Mesothelial cell of epicardium (in vitro differentiated cells): ENCODE data around the gene CITED1. TPM values are rescaled to one million over a fixed set of nuclear protein-coding genes. Genes with fewer than 3 reads are reported as not detected.
"Not testable (repeated sequence)": the region's sequence is repeated elsewhere in the genome, so short reads cannot be mapped to it uniquely, and the experiment has no call there.

Source experiments
- DNase-seq, 2 experiments: peaks; one replicate each; pipeline ENCODE4 v3.0.0; 2021; ENCODE audit warnings: low spot score in 2 of 2; ENCODE audit not compliant: unreplicated experiment in 2 of 2
- H3K27ac Mint-ChIP-seq: 2 replicates; pipeline ENCODE4 v1.8.0; 2021; ENCODE audit warnings: mixed read lengths
- H3K27me3 Mint-ChIP-seq: 2 replicates; pipeline ENCODE4 v1.8.0; 2021; ENCODE audit warnings: low read depth, mixed read lengths
- H3K36me3 Mint-ChIP-seq: 2 replicates; pipeline ENCODE4 v1.8.0; 2021; ENCODE audit warnings: mixed read lengths
- H3K4me1 Mint-ChIP-seq: 2 replicates; pipeline ENCODE4 v1.8.0; 2021; ENCODE audit warnings: mixed read lengths
- H3K4me3 Mint-ChIP-seq: 2 replicates; pipeline ENCODE4 v1.8.0; 2021; ENCODE audit warnings: mild to moderate bottlenecking, moderate library complexity, mixed read lengths
- H3K9me3 Mint-ChIP-seq: 2 replicates; pipeline ENCODE4 v1.8.0; 2021; ENCODE audit warnings: mixed read lengths
- CTCF ChIP-seq: fragments of 200-600 bp; sonication (generic); IDR thresholded peaks from one replicate; pipeline ENCODE4 v1.5.0; 2021; ENCODE audit warnings: antibody characterized with exemption; ENCODE audit not compliant: unreplicated experiment
- total RNA-seq: library from RNA; stranded (reverse); gene quantifications from 3 replicates; pipeline ENCODE4 v1.2.1, GENCODE V29; 2021

Gene CITED1
- total RNA-seq, 1 donor from 2014 or later = 1.6 TPM

- H3K4me1 Mint-ChIP-seq = no peaks in the 10 kb centered on the region
- peaks cover 9% of the 10 kb centered on the region for H3K36me3 Mint-ChIP-seq
- no peak overlapping the region for H3K27ac Mint-ChIP-seq
- no peak overlapping the region for H3K4me3 Mint-ChIP-seq
- peaks cover 19% of the 10 kb centered on the region for H3K9me3 Mint-ChIP-seq
- no peak for TF ChIP-seq CTCF
- DNase-seq = no peak
- H3K27me3 Mint-ChIP-seq = no peaks in the 10 kb centered on the region
Observed at GRCh38 chrX:72326605-72327300, 21.0 kb upstream of the CITED1 start.

GRCh38 chrX:72319651-72320050, 13.9 kb upstream of the CITED1 start:
- H3K9me3 Mint-ChIP-seq = peaks cover 18% of the 10 kb centered on the region
- DNase-seq, H3K27me3 Mint-ChIP-seq, H3K36me3 Mint-ChIP-seq, H3K4me3 Mint-ChIP-seq, H3K27ac Mint-ChIP-seq, H3K4me1 Mint-ChIP-seq: not testable (repeated sequence)

- no peaks in the 10 kb centered on the region for H3K27me3 Mint-ChIP-seq
- H3K27ac Mint-ChIP-seq = no peak overlapping the region
- TF ChIP-seq CTCF = no peak
- DNase-seq = no peak
- H3K9me3 Mint-ChIP-seq = peaks cover 13% of the 10 kb centered on the region
- H3K4me3 Mint-ChIP-seq = no peak overlapping the region
- H3K4me1 Mint-ChIP-seq = peaks cover 4% of the 10 kb centered on the region
- H3K36me3 Mint-ChIP-seq = no peaks in the 10 kb centered on the region
Observed at GRCh38 chrX:72317139-72317538, 11.4 kb upstream of the CITED1 start.

GRCh38 chrX:72316408-72317110, 10.8 kb upstream of the CITED1 start:
- Mint-ChIP-seq H3K36me3 (no peaks in the 10 kb centered on the region), H3K4me3 (no peak overlapping the region), H3K27ac (no peak overlapping the region), H3K9me3 (peaks cover 13% of the 10 kb centered on the region), H3K4me1 (peaks cover 4% of the 10 kb centered on the region), H3K27me3 (no peaks in the 10 kb centered on the region)
- DNase-seq = no peak
- TF ChIP-seq CTCF = no peak

GRCh38 chrX:72314881-72315280, 9.2 kb upstream of the CITED1 start:
- H3K27me3 Mint-ChIP-seq = no peaks in the 10 kb centered on the region
- H3K27ac Mint-ChIP-seq = no peak overlapping the region
- DNase-seq = no peak
- H3K4me1 Mint-ChIP-seq = peaks cover 4% of the 10 kb centered on the region
- H3K9me3 Mint-ChIP-seq = peaks cover 6% of the 10 kb centered on the region
- no peak overlapping the region for H3K4me3 Mint-ChIP-seq
- TF ChIP-seq CTCF = no peak
- H3K36me3 Mint-ChIP-seq = no peaks in the 10 kb centered on the region

GRCh38 chrX:72313707-72314641, 8.3 kb upstream of the CITED1 start:
- Mint-ChIP-seq H3K36me3 (no peaks in the 10 kb centered on the region), H3K4me1 (peaks cover 6% of the 10 kb centered on the region), H3K9me3 (peaks cover 6% of the 10 kb centered on the region), H3K4me3 (no peak overlapping the region), H3K27ac (no peak overlapping the region), H3K27me3 (peaks cover 3% of the 10 kb centered on the region)
- no peak for TF ChIP-seq CTCF
- no peak for DNase-seq
